B cell (primary cell): ENCODE data around the gene AHRR. TPM values are rescaled to one million over a fixed set of nuclear protein-coding genes. Genes with fewer than 3 reads are reported as not detected.

ENCODE experiments used
- ATAC-seq: fragments of 200-7000 bp; cut with Tn5 transposase; one replicate; pipeline ENCODE4 v1.10.0; 2021; ENCODE audit warnings: low read depth, mild to moderate bottlenecking, moderate number of reproducible peaks, moderate library complexity
- CTCF ChIA-PET: fragments of 350-600 bp; sonication (Branson Sonifier 250); formaldehyde crosslinking; loops from one replicate; lab custom pipeline; 2021; ENCODE audit warnings: antibody characterized with exemption, inconsistent platforms; lab: Charles Lee
- POLR2A ChIA-PET: fragments of 350-600 bp; sonication (Branson Sonifier 250); formaldehyde crosslinking; loops from one replicate; lab custom pipeline; 2021; ENCODE audit warnings: antibody characterized with exemption; lab: Charles Lee
- DNase-seq: peaks from one replicate; pipeline ENCODE4 v3.0.0; 2013
- H2AFZ ChIP-seq: 2 replicates; pipeline ENCODE4 v1.6.1; 2012; ENCODE audit warnings: mild to moderate bottlenecking, low read depth, low read length; ENCODE audit not compliant: insufficient read depth, poor library complexity, severe bottlenecking
- H3K27ac ChIP-seq, 2 donors: 1 replicate in 1 of 2; 2 replicates in 1 of 2; pipeline ENCODE4 v1.5.1; 2012 to 2013; ENCODE audit warnings: low read length in 2 of 2, mild to moderate bottlenecking in 2 of 2, moderate library complexity in 1 of 2
- H3K27me3 ChIP-seq, 4 experiments: fragments of 200-600 bp in 1 of 4; sonication (generic) in 1 of 4; replicated peaks in 1 of 4; 1 replicate in 2 of 4; 2 replicates in 2 of 4; pipeline versions ENCODE4 v1.6.1 to v1.7.0; 2013 to 2016; ENCODE audit warnings: low read length in 3 of 4, mild to moderate bottlenecking in 2 of 4, mixed read lengths in 1 of 4, moderate library complexity in 1 of 4; ENCODE audit not compliant: insufficient read depth in 4 of 4, control insufficient read depth in 3 of 4; ENCODE audit errors: control extremely low read depth in 1 of 4
- H3K36me3 ChIP-seq, 2 experiments: replicated peaks in 1 of 2; 1 replicate in 1 of 2; 2 replicates in 1 of 2; pipeline versions ENCODE4 v1.6.1 to v1.7.1; 2013; ENCODE audit warnings: low read length in 1 of 2; ENCODE audit not compliant: insufficient read depth in 2 of 2, control insufficient read depth in 1 of 2; ENCODE audit errors: control extremely low read depth in 1 of 2, extremely low read depth in 1 of 2
- H3K4me1 ChIP-seq, 2 donors: fragments of 200-600 bp in 1 of 2; sonication (generic) in 1 of 2; 1 replicate in 1 of 2; 2 replicates in 1 of 2; pipeline versions ENCODE4 v1.5.1 to v1.6.1; 2013 to 2017; ENCODE audit warnings: low read length in 2 of 2; ENCODE audit not compliant: control insufficient read depth in 2 of 2, insufficient read depth in 2 of 2
- H3K4me2 ChIP-seq: replicated peaks from 2 replicates; pipeline ENCODE3; 2012; ENCODE audit warnings: mild to moderate bottlenecking, low read depth, low read length; ENCODE audit not compliant: poor library complexity, severe bottlenecking
- H3K4me3 ChIP-seq, 5 experiments: fragments of 200-600 bp in 1 of 5; sonication (generic) in 1 of 5; 1 replicate in 3 of 5; 2 replicates in 2 of 5; pipeline versions ENCODE4 v1.5.1 to v1.7.0; 2011 to 2016; ENCODE audit warnings: low read length in 4 of 5, mild to moderate bottlenecking in 4 of 5, low read depth in 2 of 5, control low read depth in 1 of 5, moderate library complexity in 1 of 5; ENCODE audit not compliant: insufficient read depth in 1 of 5; ENCODE audit errors: control extremely low read depth in 1 of 5, extremely low read depth in 1 of 5
- H3K79me2 ChIP-seq: fragments of 200-600 bp; sonication (generic); one replicate; pipeline ENCODE4 v1.6.0; 2016; ENCODE audit warnings: low read length; ENCODE audit not compliant: control insufficient read depth, insufficient read depth
- H3K9ac ChIP-seq: fragments of 200-600 bp; sonication (generic); 2 replicates; pipeline ENCODE4 v1.6.1; 2017; ENCODE audit warnings: mild to moderate bottlenecking, low read length, moderate library complexity
- H3K9me3 ChIP-seq, 3 donors: one replicate each; pipeline versions ENCODE4 v1.6.1 to v1.7.1; 2013; ENCODE audit warnings: low read length in 2 of 3; ENCODE audit not compliant: control insufficient read depth in 2 of 3, insufficient read depth in 1 of 3; ENCODE audit errors: control extremely low read depth in 1 of 3
- H4K20me1 ChIP-seq: 2 replicates; pipeline ENCODE4 v1.6.0; 2012; ENCODE audit warnings: mild to moderate bottlenecking, low read length; ENCODE audit not compliant: insufficient read depth, control insufficient read depth, poor library complexity, severe bottlenecking
- H3K27ac Mint-ChIP-seq: one replicate; pipeline ENCODE4 v1.8.0; 2021; ENCODE audit warnings: mixed read lengths
- H3K27me3 Mint-ChIP-seq: one replicate; pipeline ENCODE4 v1.8.0; 2021; ENCODE audit warnings: mixed read lengths
- H3K4me1 Mint-ChIP-seq: one replicate; pipeline ENCODE4 v1.8.0; 2021; ENCODE audit warnings: mixed read lengths
- H3K4me3 Mint-ChIP-seq: one replicate; pipeline ENCODE4 v1.8.0; 2021; ENCODE audit warnings: mixed read lengths
- H3K9me3 Mint-ChIP-seq: one replicate; pipeline ENCODE4 v1.8.0; 2022; ENCODE audit warnings: mixed read lengths; ENCODE audit not compliant: insufficient read depth
- CTCF ChIP-seq: fragments of 200-600 bp; IDR thresholded peaks from one replicate; pipeline ENCODE4 v1.8.0; 2022; ENCODE audit warnings: antibody characterized with exemption, mild to moderate bottlenecking
- EZH2 ChIP-seq: IDR thresholded peaks from 2 replicates; pipeline ENCODE4 v1.6.1; 2012; ENCODE audit warnings: borderline replicate concordance, low read depth, mild to moderate bottlenecking, moderate library complexity, low read length; ENCODE audit not compliant: insufficient read depth, poor library complexity, severe bottlenecking
- WGBS: methylation state at CpG from one replicate; pipeline ENCODE4 v1.1.5; 2013; ENCODE audit warnings: missing lambda C conversion rate; ENCODE audit not compliant: insufficient coverage; 5-methylcytosine and 5-hydroxymethylcytosine counted together
- intact Hi-C: fragments of 100-400 bp; cut with micrococcal nuclease; formaldehyde crosslinking; loops from one replicate; pipeline ENCODE4 v1.10.0; 2022
- polyA plus RNA-seq: library from polyadenylated mRNA; depleted of rRNA; stranded (reverse); fragments of >200 nt; gene quantifications from 2 replicates; pipeline ENCODE4 v1.2.3, GENCODE V29; 2012
- total RNA-seq, 2 donors: library from RNA; stranded (reverse); fragments of 120-200 nt in 1 of 2; gene quantifications; 1 replicate in 1 of 2; 2 replicates in 1 of 2; pipeline versions ENCODE4 v1.2.3 to v1.2.4, GENCODE V29; 2013 to 2022

Gene AHRR
- total and polyA plus RNA-seq, 2 donors (not counting 1 experiment from before 2014, with no cell fraction given), result 0.13 to 1.7 TPM

- Histone ChIP-seq H3K27ac (no peak overlapping the region), H3K4me3 (peak overlapping the region in 1 of 5 experiments; percentile 14), H3K27me3 (peaks cover 0 to 43% (median 10%) of the 10 kb centered on the region in 4 experiments), H4K20me1 (no peaks in the 10 kb centered on the region), H3K9ac (no peak overlapping the region), H3K36me3 (no peaks in the 10 kb centered on the region), H3K79me2 (no peaks in the 10 kb centered on the region), H3K4me1 (peaks cover 23 to 28% of the 10 kb centered on the region in 2 donors), H3K4me2 (peak overlapping the region; percentile 60), H2AFZ (no peak overlapping the region), H3K9me3 (no peaks in the 10 kb centered on the region)
- Mint-ChIP-seq H3K9me3 (no peaks in the 10 kb centered on the region), H3K27me3 (peaks cover 17% of the 10 kb centered on the region), H3K27ac (no peak overlapping the region), H3K4me3 (no peak overlapping the region), H3K4me1 (peaks cover 22% of the 10 kb centered on the region)
- CTCF ChIA-PET, result no interaction called here
- ATAC-seq (no peak), DNase-seq (no peak)
- intact Hi-C loops, result no loop called here
- 83% methylated on average over 21 of the region's 27 CpGs for WGBS
- TF ChIP-seq CTCF (no peak), EZH2 (no peak)
- POLR2A ChIA-PET, result no interaction called here
Observed at GRCh38 chr5:372996-373709, 51.6 kb downstream of the AHRR start.
